HCT116 (cell line): ENCODE data around the gene RBM20. TPM values are rescaled to one million over a fixed set of nuclear protein-coding genes. Genes with fewer than 3 reads are reported as not detected.

Source experiments
- ATAC-seq: fragments of 200-7000 bp; cut with Tn5 transposase; 2 replicates; pipeline ENCODE4 v1.9.1; 2020; ENCODE audit warnings: mild to moderate bottlenecking, moderate library complexity
- BruUV-seq: library from RNA; stranded (reverse); fragments of 400-500 nt; replicated peaks from 2 replicates; lab custom pipeline; 2021; lab: Mats Ljungman, UMichigan
- CTCF ChIA-PET: fragments of 300-600 bp; sonication (Branson Sonifier 250); formaldehyde crosslinking; loops from one replicate; lab custom pipeline; 2021; ENCODE audit warnings: antibody characterized with exemption; lab: Charles Lee
- POLR2A ChIA-PET: fragments of 300-600, 350-600 bp; sonication (Branson Sonifier 250); formaldehyde crosslinking; loops from one replicate; lab custom pipeline; 2021; ENCODE audit warnings: antibody characterized with exemption; lab: Charles Lee
- RAD21 ChIA-PET, 2 experiments: fragments of 300-600 bp; sonication (Branson Sonifier 250); formaldehyde crosslinking; loops; one replicate each; lab custom pipeline; 2023; ENCODE audit warnings: low total read pairs in 2 of 2; ENCODE audit not compliant: uncharacterized antibody in 2 of 2, unreplicated experiment in 2 of 2, low non-redundant PET in 1 of 2; lab: Charles Lee
- DNase-seq: peaks from one replicate; pipeline ENCODE4 v3.0.0-alpha.2; 2010; ENCODE audit warnings: low read depth, low spot score
- H2AFZ ChIP-seq: fragments of 200-600 bp; shearing (Covaris generic), sonication (generic); 2 replicates; pipeline ENCODE4 v1.6.1; 2017; ENCODE audit warnings: low read depth, mixed run types, mixed read lengths, antibody characterized with exemption, low read length; ENCODE audit not compliant: poor library complexity, severe bottlenecking
- H3K27ac ChIP-seq: 2 replicates; pipeline ENCODE4 v1.5.1; 2012; ENCODE audit warnings: low read depth, low read length
- H3K27me3 ChIP-seq: fragments of 200-600 bp; sonication (generic); 2 replicates; pipeline ENCODE4 v1.6.1; 2016; ENCODE audit warnings: mixed run types, low read length, mixed read lengths; ENCODE audit not compliant: insufficient read depth
- H3K36me3 ChIP-seq, 2 experiments: fragments of 200-500 bp in 1 of 2; fragments of 200-600 bp in 1 of 2; sonication (Bioruptor generic) in 1 of 2; sonication (generic) in 1 of 2; 2 replicates each; pipeline versions ENCODE4 v1.5.1 to v1.6.1; 2014 to 2016; ENCODE audit warnings: low read length in 2 of 2, inconsistent platforms in 1 of 2, mixed read lengths in 1 of 2, mixed run types in 1 of 2; ENCODE audit not compliant: insufficient read depth in 2 of 2, control insufficient read depth in 1 of 2
- H3K4me1 ChIP-seq, 2 experiments: fragments of 200-600 bp in 1 of 2; sonication (generic) in 1 of 2; 2 replicates each; pipeline versions ENCODE4 v1.5.1 to v1.6.1; 2012 to 2017; ENCODE audit warnings: low read length in 2 of 2, inconsistent platforms in 1 of 2, mild to moderate bottlenecking in 1 of 2, mixed read lengths in 1 of 2, mixed run types in 1 of 2, moderate library complexity in 1 of 2; ENCODE audit not compliant: insufficient read depth in 2 of 2, control insufficient read depth in 1 of 2
- H3K4me2 ChIP-seq: fragments of 200-600 bp; sonication (generic); 2 replicates; pipeline ENCODE4 v1.6.1; 2017; ENCODE audit warnings: mixed run types, low read length, mixed read lengths
- H3K4me3 ChIP-seq, 2 experiments: fragments of 200-600 bp in 1 of 2; sonication (generic) in 1 of 2; replicated peaks in 1 of 2; 2 replicates each; pipeline ENCODE4 v1.5.1; 2011 to 2016; ENCODE audit warnings: low read length in 2 of 2, control low read depth in 1 of 2, low read depth in 1 of 2, mild to moderate bottlenecking in 1 of 2, mixed read lengths in 1 of 2, mixed run types in 1 of 2
- H3K79me2 ChIP-seq: fragments of 200-600 bp; sonication (generic); 2 replicates; pipeline ENCODE4 v1.6.1; 2017; ENCODE audit warnings: mild to moderate bottlenecking, mixed run types, low read length, moderate library complexity, mixed read lengths; ENCODE audit not compliant: insufficient read depth
- H3K9ac ChIP-seq: fragments of 200-600 bp; sonication (generic); 2 replicates; pipeline ENCODE4 v1.6.1; 2016; ENCODE audit warnings: low read length, mixed read lengths
- H3K9me2 ChIP-seq: fragments of 200-600 bp; sonication (generic), shearing (Covaris generic); 2 replicates; pipeline ENCODE4 v1.6.1; 2017; ENCODE audit warnings: mixed run types, mild to moderate bottlenecking, moderate library complexity; ENCODE audit not compliant: insufficient read depth
- H3K9me3 ChIP-seq, 2 experiments: fragments of 200-500 bp in 1 of 2; fragments of 200-600 bp in 1 of 2; sonication (Bioruptor generic) in 1 of 2; sonication (generic) in 1 of 2; 2 replicates each; pipeline ENCODE4 v1.6.1; 2014 to 2017; ENCODE audit warnings: low read length in 2 of 2, mixed read lengths in 2 of 2, inconsistent platforms in 1 of 2, low read depth in 1 of 2, mild to moderate bottlenecking in 1 of 2, mixed run types in 1 of 2, moderate library complexity in 1 of 2; ENCODE audit not compliant: control insufficient read depth in 1 of 2, insufficient read depth in 1 of 2
- H4K20me1 ChIP-seq: fragments of 200-600 bp; sonication (generic), shearing (Covaris generic); 2 replicates; pipeline ENCODE4 v1.6.1; 2017; ENCODE audit warnings: mixed run types, mild to moderate bottlenecking, moderate library complexity; ENCODE audit not compliant: insufficient read depth
- CBX3 ChIP-seq: IDR thresholded peaks from 2 replicates; pipeline ENCODE4 v1.6.1; 2012; ENCODE audit warnings: low read depth
- ELF1 ChIP-seq: IDR thresholded peaks from 2 replicates; pipeline ENCODE4 v1.6.1; 2012; ENCODE audit warnings: low read depth, borderline replicate concordance
- EZH2 ChIP-seq: fragments of 200-600 bp; sonication (generic); IDR thresholded peaks from 2 replicates; pipeline ENCODE4 v1.6.1; 2017; ENCODE audit warnings: antibody characterized with exemption, mixed run types
- POLR2A ChIP-seq: IDR thresholded peaks from 2 replicates; pipeline ENCODE4 v1.7.0; 2011; ENCODE audit warnings: borderline replicate concordance; ENCODE audit not compliant: insufficient read depth, insufficient read length; ENCODE audit errors: extremely low read depth
- intact Hi-C: fragments of 100-400 bp; cut with micrococcal nuclease; formaldehyde crosslinking; loops from 2 replicates; pipeline ENCODE4 v1.10.0; 2022
- total RNA-seq: library from RNA; stranded (reverse); gene quantifications from one replicate; pipeline ENCODE4 v1.2.1, GENCODE V29; 2021; ENCODE audit not compliant: unreplicated experiment
- TF ChIP-seq, protein P1 (sequence below): IDR thresholded peaks from 2 replicates; pipeline ENCODE4 v1.6.1; 2012
- TF ChIP-seq, protein P2 (sequence below): IDR thresholded peaks from 2 replicates; pipeline ENCODE4 v1.6.1; 2011; ENCODE audit warnings: mild to moderate bottlenecking, low read length, moderate library complexity; ENCODE audit not compliant: insufficient replicate concordance; ENCODE audit errors: extremely low read depth

RBM20 gene
- total RNA-seq, 1 experiment from 2014 or later: 2.0 TPM

DNA sequence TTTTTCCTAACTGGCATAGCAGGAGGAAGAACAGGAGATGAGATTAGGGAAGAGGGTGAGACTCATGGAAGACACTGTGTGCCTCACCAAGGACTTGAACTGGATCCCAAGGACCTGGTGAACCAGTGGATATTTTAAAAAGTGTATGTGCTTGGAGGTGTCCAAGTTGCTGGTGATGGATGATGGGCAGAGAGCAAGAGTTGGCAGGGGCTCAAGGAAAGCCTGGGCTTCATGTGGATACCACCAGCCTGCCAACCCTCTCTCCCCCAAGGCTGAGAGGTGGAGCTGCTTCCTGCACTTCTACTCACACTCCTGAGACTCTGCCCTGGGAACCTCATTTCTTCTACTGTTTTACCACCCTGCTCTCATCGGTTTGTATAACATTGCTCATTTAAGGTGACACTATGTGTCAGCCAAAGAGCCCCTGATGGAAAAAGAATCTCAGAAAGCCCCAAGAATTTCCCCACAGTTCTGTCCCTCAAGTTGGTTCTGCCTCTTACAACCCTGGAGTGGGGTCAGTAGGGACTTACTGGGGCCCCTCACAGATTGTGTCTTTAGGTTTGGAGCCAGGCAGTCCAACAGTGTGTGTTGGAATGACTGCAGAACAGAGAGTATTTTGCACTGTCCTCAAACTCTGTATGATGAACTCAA lies 171.3 kb downstream of the RBM20 start:
- H3K4me3 ChIP-seq: no peak overlapping the region
- TF ChIP-seq ELF1 (no peak), POLR2A (no peak)
- TF ChIP-seq, protein P1, sequence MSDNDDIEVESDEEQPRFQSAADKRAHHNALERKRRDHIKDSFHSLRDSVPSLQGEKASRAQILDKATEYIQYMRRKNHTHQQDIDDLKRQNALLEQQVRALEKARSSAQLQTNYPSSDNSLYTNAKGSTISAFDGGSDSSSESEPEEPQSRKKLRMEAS: no peak
- no peaks in the 10 kb centered on the region for H3K9me2 ChIP-seq
- no TSS peak for BruUV-seq
- no peak overlapping the region for H3K4me2 ChIP-seq
- ATAC-seq: no peak
- no peaks in the 10 kb centered on the region for H4K20me1 ChIP-seq
- ChIA-PET CTCF (no interaction called here), POLR2A (no interaction called here), RAD21 (no interaction called here)
- no peak for DNase-seq
- no peak overlapping the region for H3K27ac ChIP-seq
- no peaks in the 10 kb centered on the region for H3K9me3 ChIP-seq
- no peaks in the 10 kb centered on the region for H3K79me2 ChIP-seq
- H3K27me3 ChIP-seq: no peaks in the 10 kb centered on the region
- no peak overlapping the region for H3K9ac ChIP-seq
- H3K36me3 ChIP-seq: no peaks in the 10 kb centered on the region
- intact Hi-C loops: no loop called here
- H2AFZ ChIP-seq: no peak overlapping the region
- H3K4me1 ChIP-seq: no peaks in the 10 kb centered on the region

DNA sequence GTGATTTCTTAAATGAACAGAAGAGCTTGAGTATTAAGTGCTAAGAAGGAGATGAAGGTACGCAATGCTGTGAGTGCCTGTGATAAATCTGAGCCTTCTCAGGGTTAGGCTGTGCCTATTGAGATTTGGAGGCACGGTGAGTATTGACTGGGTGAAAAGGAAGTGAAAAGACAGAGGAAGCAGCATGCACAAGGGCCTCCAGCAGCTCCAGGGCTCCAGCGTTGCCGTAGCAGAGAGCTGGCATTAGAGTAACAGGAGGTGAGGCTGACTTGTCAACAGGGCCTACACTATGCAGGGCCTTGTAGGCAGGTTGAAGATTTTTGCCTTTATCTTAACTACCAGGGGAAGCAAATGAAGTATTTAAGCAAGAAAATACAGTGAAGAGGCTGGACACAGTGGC lies 173.5 kb downstream of the RBM20 start:
- TF ChIP-seq, protein P2, sequence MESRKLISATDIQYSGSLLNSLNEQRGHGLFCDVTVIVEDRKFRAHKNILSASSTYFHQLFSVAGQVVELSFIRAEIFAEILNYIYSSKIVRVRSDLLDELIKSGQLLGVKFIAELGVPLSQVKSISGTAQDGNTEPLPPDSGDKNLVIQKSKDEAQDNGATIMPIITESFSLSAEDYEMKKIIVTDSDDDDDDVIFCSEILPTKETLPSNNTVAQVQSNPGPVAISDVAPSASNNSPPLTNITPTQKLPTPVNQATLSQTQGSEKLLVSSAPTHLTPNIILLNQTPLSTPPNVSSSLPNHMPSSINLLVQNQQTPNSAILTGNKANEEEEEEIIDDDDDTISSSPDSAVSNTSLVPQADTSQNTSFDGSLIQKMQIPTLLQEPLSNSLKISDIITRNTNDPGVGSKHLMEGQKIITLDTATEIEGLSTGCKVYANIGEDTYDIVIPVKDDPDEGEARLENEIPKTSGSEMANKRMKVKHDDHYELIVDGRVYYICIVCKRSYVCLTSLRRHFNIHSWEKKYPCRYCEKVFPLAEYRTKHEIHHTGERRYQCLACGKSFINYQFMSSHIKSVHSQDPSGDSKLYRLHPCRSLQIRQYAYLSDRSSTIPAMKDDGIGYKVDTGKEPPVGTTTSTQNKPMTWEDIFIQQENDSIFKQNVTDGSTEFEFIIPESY: no peak
- TF ChIP-seq CBX3 (no peak), ELF1 (no peak), EZH2 (no peak)
- Histone ChIP-seq H4K20me1 (no peaks in the 10 kb centered on the region), H2AFZ (no peak overlapping the region), H3K4me2 (no peak overlapping the region), H3K27ac (no peak overlapping the region), H3K4me3 (no peak overlapping the region), H3K36me3 (no peaks in the 10 kb centered on the region), H3K9ac (no peak overlapping the region), H3K79me2 (no peaks in the 10 kb centered on the region), H3K27me3 (no peaks in the 10 kb centered on the region), H3K9me3 (no peaks in the 10 kb centered on the region), H3K4me1 (no peaks in the 10 kb centered on the region), H3K9me2 (no peaks in the 10 kb centered on the region)
- ChIA-PET RAD21 (no interaction called here), POLR2A (no interaction called here), CTCF (no interaction called here)
- no TSS peak for BruUV-seq
- intact Hi-C loops: no loop called here
- ATAC-seq (no peak), DNase-seq (no peak)
